Stimulated activated CD4-positive, alpha-beta T cell treated with anti-CD3 and anti-CD28 coated beads, TNF-alpha, amount 100 ng/mL, for 1 hour (primary cell): ENCODE measurements around the gene UGT1A5.

Experiments used
- DNase-seq, 3 donors: peaks; one replicate each; pipeline ENCODE4 v3.0.0-alpha.2; 2020; ENCODE audit warnings: low read depth in 3 of 3, low spot score in 1 of 3

The UGT1A5 gene

DNA sequence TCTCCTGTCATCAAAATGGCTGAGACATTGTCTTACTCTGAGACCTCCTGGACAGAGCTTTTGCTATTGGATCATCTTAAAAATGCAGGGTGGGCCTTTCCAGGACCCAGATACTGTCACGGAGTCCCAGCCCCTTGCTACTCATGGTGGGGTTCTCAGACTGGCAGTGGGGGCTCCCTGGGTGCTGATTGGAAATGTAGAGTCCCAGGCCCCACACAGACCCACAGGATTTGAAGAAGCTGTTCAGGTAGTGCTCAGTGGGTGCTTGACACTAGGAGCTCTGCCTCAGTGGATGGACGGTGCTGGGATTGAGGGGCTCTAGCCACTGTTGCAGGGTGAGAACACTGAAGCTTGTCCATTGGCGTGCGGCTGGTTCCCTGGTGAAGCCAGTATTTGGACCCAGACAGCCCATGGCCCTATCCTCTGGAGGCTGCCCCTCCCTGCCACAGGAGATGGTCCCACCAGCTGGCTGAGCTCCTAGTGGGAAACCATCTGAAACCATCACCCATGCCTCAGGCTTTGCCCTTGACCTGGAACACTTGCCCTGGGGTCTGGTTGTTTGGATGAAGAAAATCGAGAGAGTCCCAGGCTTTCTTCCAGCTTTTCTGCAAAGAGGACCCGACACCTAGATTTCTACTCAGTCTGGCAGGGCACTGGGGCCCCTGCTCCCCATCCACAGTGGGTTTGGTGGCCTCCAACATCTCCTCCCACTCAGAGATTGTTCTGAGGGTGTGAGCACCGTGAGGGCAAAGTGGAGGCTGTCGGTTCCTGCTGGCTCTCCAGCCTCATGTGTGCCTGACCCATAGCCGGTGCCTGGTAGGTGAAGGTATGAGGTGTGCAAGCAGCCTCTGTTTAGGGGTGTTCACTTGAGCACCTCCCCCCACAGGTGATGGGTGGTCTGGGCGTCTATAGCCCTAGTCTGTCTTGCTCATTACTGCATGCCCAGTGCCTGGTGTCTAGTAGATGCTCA is 95.5 kb downstream of the UGT1A5 start:
- DNase-seq = no peak

DNA sequence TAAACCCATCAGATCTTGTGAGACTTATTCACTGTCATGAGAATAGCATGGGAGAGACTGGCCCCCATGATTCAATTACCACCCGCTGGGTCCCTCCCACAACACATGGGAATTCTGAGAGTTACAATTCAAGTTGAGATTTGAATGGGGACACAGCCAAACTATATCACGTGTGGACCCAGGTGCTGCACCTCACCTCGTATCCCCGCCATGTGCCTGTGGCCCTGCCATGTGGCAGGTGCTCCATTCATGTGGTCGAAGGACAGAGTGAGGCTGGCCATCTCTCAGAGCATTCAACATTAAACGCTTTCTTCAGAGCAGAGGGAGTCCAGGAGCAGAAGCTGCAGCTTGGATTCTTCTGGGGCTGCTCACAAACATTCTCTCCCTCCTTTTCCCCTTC is 97.7 kb downstream of the UGT1A5 start:
- DNase-seq = no peak

DNA sequence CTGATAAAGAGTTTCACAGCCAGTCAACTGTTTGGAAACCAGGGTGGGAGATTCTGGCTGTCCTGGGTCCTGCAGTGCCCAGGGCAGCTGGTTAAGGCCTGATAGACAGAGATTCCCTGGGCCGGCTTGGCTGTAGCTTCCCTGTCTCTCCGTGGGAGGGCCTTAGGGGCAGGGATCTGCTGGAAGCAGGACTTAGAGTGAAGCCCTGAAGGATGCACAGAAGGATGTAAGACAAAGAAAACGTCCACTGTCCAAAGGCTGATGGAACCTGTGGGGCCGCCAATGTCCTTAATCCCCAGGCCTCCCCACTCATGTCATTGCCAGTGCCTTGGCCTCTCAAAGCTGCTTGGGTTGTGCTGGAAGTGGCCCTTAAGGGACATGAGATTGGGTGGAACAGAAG is 98.4 kb downstream of the UGT1A5 start:
- no peak for DNase-seq

DNA sequence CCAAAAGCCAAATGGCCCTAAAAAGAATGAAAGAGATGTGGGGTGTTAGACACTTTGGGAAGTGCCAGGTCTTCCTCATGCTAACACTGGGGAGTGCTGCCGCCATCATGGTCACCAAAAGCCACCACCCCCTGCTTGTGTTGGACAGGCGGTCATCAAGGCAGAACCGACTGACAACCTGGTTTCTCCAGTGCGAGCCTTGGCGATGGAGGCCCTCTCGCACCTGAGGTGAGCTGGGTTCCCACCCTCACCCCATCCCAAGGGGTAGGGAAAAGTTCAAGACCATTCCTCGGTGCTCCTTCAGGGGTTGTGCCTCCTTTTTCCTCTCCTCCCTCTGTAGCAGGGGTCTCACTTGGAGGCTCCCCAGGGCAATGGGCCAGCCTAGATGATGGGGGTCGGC is 99.0 kb downstream of the UGT1A5 start:
- DNase-seq = no peak

DNA sequence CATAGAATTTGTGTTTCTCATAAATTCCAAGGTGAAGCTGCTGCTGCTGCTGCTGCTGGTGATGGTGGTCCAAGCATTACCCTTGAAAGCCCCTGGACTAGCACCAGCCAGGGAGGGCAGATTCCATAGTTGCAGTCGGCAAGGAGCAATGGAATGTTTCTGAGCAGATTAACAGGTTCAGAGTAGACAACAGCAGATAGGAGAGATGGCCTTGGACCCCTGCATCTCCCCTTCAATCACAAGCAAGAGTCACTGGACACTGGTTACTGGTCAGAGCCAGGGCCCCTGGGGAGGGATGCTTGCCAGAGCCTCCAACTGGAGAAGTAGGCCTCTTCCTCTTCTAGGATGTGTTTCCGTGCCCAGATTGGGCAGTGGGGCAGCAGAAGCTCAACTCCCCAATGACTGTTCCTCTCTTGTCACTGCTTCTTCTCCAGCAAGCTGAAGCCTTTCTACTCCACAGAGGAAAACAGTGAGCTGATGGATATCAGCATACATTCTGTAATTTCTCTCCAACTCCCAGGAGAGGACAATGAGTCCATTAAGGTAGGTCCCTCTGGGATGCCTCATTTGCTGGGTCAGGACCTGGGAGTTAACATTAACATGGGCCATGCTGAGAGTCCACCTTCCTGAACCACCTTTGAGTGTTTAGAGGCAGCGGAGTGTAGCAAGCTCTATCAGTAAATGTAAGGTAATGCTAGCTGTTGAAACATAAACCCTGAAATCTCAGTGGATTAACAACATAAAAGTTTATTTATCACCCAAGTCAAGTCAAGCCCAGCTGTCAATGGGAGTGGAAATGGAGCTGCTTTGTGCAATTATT is 100.7 kb downstream of the UGT1A5 start:
- no peak for DNase-seq

DNA sequence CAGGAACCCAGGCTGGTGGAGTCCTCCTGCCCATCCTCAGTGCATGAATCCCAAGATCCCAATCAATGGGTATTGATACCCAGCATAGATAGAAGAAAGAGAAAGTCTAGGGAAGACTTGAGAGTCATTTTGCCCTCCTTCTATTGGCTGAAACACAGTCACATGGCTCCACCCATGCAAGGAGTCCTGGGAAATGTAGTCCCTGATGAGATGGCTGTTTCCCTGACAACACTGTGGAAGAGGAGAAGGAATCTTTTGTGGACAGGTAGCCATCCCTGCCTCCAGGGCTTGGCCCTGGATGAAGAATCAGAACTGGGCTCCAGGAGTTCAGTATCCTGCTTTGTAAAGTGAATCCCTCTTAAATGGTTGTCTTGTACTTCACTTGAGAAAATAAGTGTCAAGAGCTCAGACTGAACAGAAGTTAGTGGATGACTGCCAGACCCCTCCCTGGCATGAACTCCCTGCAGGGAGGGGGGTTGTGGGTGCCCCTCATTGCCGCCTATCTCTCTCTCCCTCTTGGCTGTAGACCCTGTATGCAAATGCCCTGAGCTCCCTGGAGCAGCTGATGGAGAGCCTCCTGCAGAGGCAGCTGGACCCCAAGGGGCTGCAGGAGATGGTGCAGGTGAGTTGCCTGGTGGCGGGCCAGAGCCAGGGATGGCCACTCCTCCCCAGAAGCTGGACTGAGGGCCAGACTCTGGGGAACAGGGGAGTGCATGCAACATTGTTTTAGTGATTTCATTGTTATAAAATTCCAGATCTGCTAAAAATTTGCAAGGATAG is 101.5 kb downstream of the UGT1A5 start:
- no peak for DNase-seq

DNA sequence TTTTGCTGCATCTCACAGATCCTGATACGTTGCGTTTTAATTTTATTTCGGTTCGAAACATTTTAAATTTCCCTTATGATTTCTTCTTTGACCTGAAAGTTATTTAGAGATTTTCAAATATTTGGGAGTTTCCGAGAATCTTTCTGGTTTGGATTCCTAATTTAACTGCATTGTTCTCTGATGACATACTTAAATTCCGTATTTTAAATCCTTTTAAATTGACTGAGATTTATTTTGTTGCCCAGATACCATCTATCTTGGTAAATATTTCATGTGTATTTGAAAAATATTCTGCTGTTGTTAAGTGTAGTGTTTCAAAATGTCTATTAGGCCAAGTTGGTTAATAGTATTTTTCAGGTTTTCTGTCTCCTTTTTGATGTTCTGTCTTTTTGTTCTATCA is 103.2 kb downstream of the UGT1A5 start:
- DNase-seq = no peak

DNA sequence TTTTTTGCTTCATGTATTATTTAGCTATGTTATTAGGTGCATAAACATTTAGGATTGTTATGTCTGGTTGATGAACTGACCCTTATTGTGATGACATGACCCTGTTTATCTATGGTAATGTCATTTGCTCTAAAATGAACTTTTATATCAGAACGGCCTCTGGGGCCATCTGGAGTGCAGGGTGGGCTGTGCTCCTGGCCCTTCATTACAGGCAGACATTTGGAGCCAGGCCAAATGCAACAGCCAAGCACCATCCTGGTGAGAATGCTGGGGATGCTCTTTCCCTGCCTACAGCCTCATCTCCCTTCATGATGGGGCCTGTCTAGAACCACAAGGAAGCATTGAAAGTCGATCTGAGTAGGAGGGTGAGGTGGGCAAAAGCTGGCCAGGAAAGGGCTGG is 103.6 kb downstream of the UGT1A5 start:
- no peak for DNase-seq

DNA sequence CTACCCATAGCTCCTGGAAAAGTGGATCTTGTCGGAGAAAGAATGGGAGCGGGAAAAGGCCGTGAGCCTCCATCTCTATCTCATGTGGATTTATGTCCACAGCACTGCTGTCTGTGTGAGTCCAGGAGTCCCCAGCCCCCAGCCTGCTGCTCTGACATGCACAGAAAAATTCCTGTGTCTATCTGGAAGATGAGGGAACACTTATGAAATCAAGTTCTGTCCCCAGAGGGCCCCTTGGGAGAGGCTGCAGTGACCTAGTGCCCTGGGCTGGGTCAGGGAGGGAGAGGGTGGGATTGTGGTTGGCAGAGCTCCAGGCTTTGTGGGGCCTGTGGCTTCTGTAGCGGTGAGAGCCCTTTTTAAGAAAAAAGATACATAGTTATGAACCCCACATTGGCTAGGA is 104.1 kb downstream of the UGT1A5 start:
- no peak for DNase-seq

DNA sequence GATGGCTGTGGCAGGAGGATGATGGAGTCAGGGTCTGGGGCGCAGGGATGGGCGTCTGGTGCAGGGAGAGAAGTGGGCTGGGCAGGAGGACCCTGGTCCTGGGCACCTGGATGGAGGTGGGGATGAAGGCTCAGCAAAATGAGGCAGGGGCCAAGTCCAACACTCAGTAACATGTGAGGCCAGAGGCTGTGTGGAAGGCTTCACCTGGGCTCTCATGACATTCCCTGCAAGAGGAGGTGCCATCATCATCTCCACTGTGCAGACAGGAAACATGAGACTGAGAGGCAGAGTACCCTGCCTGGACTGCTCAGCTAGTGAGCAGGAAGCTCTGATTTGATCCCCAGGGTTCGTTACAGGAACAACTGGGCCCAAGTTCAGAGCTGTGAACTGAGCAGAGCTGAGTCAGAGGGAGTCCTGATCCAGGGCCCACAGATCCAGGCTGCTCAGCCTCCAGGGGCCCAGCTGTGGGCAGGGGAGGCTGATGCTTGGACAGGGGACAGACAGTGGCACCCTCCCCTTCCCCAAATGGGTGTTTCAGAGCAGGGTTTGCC is 104.7 kb downstream of the UGT1A5 start:
- no peak for DNase-seq

DNA sequence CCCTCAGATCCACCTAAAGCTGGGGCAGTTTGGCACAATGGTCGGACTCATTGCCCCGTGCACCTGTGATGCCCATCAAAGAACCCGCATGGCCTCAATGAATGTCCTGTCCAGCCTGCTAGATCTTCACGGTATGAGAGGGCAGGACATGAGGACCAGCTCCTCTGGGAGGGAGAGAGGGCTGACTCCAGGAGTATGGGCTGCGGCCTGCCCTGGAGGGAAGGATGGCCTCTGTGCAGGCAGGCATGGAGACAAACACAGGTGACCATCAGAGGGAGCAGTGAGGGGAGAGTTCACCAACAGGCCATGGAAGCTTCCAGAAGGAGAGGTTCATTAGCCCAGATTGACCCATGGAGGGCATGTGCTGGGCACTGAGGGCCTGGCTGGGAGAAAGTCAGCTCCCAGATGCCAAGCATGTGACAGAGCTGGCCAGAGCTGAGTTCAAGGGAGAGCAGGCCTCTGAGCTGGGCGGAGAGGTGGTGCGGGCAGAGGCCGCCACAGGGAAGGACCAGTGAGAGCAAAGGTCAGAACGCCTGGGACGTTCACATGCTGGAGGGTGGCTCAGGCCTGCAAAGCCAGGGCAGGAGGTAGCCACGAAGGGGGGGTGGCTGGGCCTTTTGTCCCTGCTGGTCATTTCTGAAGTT is 105.4 kb downstream of the UGT1A5 start:
- no peak for DNase-seq

DNA sequence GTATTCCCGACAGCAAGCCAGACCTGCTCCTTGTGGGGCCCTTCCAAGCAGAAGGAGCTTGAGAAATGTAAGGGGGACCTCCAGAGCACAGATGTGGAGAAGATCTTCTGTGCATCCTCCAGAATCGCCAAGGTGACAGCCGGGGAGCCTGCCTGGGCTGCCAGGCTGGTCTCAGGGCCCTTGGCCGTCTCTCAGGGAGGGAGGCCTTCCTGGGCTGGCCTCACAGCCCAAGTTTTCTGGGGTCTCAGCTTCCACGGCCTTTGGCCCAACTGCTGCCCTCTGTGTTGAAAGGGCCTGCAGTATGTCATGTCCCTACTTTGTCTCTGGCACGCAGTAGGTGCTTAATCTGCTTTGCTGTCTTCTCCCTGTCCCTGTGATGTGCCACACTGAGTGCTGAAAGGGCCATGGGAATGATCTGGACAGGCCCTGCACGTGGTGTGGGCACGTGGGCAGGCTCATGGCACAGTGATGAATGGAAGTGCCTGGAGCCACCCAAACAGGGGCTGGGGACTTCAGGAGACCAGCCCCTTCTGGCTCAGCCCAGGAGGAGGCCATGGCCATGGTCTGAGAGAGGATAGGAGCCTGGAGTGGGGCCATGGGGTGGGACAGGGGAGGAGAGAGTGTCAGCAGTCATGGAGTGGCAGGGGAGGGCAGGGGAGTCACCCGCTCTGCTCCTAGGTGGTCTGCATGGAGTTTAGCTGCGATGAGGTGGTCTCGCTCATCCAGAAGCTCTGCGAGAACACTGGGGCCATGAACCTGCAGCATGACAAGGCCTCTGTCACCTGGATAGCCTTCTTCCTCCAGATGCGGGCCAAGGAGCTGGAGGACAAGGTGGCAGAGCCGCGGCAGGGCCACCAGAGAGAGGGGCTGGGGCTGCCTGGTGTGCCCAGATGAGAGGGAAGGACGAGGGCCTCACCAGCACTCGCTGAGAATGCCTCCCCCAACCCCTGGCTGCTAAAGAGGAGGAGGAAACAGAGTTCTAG is 106.2 kb downstream of the UGT1A5 start:
- DNase-seq = no peak

DNA sequence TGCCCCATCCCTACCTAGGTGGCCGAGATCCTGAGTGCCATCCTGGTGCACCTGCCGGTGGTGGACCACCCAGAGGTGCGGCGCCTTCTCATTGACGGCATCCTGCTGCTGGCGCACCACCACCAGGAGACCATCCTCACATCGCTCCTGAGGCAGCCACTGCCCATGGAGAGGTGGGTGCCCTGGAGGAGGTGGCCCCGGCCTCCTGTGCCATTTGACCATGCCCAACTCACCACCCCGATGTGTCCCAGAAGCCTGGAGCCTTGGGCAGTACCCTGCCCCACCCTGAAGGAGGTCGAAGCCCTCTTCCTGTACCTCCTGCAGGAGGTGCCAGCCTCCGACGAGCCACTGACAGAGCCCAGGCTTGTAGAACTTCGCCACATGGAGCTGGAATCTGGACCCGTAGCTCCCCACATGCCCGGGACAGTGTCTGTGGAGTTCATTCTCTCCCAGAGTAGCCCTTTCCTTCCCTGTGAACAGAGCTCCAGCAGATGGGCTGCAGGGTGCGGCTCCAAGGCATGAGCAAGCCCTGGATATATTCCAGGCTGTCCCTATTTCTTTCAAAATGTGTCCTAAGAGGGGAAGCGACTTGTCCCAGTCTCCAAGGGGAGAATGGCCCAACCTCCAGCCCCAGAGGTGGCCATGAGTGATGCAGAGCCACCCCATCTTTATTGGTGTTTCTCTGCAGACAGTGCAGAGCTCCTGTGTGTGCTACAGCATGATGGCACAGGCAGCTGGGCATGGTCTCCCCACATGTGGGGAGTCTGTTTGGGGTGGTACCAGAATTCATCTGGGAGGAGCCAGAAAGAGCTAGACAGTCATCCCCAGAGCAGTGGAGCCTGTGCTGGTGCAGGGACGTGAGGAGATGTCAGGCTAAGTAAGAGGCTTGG is 107.4 kb downstream of the UGT1A5 start:
- no peak for DNase-seq

DNA sequence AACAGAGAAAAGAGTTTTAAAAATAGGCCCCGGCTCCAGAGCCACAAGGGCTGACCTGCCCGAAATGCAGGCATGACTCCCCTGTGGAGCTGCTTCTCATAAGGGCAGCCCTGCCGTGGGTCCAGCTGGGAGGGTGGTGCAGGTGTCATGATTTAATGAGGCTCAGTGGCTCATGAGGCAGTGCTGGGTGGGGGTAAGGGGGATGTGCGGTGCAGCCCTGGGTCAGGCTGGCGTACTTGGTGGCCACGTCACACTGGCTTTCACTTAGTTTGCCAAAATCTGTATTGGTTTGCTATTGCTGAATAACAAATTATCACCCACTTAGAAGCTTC is 108.0 kb downstream of the UGT1A5 start:
- DNase-seq = no peak

DNA sequence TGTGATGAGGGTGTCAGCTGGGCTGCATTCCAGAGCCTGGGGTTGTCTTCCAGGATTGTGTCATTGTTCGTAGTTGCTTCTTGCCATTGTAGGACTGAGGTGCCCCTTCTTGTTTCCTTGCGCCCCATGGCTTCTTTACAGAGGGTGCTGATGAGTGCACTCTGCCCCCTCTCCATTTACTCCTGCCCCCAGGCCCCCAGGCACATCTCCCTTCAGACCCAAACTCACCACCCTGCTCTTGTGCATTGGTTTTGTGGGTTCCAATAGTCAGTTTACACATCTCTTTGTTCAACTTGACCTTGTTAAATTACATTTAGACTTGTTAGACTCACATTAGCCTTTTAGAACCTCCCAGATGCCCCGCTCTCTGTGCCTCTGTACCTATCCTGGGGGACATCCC is 108.5 kb downstream of the UGT1A5 start:
- no peak for DNase-seq

DNA sequence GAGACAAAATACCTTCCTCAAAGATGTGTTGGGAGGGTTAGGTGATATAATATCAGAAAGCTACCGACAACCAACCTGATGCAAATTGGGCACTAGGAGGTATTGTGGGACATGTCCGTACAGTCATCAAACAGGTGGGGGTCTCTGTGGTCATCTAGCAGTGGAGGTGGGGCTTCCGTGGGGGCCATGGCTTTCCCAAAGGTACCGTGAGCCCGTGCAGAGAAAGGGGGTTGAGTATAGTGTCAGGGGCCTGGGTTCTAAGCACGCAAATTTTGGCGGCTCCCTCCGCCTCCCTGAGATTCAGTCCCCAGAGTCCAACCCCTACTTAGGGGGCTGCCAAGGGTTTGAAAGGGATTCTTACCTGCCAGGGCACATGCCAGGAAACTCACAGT is 109.0 kb downstream of the UGT1A5 start:
- DNase-seq = no peak

DNA sequence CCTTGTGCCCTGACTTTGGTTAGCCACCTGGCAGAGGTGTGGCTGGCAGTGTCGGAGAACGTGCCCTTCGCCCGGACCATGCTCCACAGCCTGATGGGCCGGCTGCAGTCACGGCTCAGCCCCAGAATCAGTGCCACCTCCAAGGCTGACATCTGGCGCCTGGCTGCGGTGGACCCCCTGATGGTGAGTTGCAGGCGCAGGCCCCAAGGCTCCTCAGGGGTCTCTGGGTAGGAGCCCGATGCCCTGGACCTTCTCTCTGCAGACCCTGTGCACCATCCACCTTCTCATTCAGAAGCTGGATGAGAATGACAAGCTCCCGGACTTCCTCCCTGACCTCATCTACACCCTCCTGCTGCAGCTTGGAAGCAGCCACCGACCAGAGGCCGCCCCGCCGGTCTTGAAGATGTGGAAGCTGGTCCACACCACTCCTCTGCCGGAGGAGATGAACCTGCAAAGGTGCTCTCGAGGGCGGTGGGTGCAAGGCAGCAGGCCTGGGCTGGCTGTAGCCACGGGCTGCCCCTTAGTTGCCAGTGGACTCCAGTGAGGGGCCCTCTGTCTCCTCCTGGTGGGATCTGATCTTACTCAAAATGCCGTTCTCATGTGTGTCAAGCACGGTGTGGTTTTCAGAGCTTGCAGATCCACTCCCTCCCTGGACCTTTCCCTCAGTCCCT is 109.5 kb downstream of the UGT1A5 start:
- DNase-seq = no peak
